GM21381 (cell line): ENCODE measurements around the gene MYBPC1.
"Not testable (repeated sequence)": the region's sequence is repeated elsewhere in the genome, so short reads cannot be mapped to it uniquely, and the experiment has no call there.

ENCODE experiments used
- ATAC-seq: cut with Tn5 transposase; IDR thresholded peaks from one replicate; pipeline ENCODE4 v1.9.1; 2021; ENCODE audit warnings: mild to moderate bottlenecking, moderate library complexity; ENCODE audit not compliant: unreplicated experiment

The MYBPC1 gene

DNA sequence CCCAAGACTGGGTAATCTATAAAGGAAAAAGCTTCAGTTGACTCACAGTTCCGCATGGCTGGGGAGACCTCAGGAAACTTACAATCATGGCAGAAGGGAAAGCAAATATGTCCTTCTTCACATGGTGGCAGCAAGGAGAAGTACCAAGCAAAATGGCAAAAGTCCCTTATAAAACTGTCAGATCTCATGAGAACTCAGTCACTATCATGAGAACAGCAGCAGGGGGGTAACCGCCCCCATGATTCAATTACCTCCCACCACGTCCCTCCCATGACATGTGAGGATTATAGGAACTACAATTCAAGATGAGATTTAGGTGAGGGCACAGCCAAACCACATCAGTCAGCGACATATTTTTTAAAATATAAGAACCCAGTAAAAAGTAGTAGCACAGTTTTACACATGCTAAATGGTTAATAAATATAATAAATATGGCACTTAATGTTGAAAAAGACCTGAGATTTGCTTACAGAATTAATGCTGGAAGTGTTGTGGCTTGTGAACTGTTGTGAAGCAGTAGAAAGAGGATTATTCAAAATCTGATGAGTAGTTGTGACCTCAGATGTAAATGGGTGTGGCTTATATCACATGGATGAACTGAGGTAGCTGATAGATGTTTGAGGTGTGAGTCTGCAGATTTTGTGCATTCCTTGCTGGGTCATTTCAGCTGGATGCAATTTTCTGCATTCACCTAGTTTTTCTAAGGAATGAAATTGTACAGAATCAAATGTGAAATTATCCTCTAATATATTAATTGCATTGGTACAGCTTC lies 55.8 kb downstream of the MYBPC1 start:
- ATAC-seq, result no peak

DNA sequence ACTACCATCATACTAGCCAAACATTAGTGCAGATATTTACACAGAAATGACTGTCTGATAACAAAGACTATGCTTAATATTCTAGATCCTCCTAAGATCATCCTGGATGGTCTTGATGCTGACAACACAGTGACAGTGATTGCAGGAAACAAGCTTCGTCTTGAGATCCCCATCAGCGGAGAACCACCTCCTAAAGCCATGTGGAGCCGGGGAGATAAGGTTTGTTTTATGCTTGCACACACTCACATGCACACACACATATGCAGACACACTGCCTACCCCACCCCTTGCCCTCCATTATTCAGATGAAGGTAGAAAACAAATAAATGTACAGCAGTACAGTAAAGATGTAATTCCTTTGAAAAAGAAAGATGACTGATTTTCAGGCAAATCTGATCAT lies 58.3 kb downstream of the MYBPC1 start:
- ATAC-seq, result no peak

DNA sequence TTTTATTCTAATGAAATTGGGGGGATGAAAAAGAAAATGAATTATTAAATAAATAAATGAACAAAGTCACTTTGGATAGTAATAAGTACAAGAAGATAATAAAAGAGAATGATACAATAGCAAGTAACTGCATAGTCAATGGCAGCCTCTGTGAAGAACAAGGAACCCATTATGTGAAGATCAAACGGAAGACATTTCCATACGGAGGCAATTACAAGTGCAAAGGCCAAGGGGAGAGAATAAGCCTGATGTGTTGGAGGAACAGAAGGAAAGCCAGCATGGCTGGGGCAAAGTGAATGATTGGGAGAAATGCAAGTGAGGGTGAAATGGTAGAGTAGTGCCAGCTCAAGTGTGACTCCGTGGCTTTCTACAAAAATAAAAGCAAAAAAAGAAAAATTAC lies 58.7 kb downstream of the MYBPC1 start:
- ATAC-seq, result no peak

DNA sequence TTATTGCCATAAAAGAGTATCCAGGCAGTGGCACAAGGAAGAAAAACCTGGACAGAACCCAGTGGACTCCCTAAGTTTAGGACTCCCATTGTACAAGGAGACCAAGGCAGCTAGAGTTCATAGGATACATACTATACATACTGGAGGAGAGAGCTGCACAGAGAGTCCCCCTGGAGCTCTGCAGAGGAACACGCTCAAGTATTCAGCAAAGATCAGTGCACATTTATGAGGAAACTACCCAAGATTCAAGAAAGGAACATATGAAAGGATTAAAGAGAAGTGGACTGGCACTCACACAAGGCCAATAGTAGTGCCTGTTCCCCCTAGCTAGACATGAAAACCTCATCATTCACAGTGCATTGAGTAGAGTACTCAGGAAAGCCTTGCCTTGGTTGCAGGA lies 59.7 kb downstream of the MYBPC1 start:
- ATAC-seq, result no peak

DNA sequence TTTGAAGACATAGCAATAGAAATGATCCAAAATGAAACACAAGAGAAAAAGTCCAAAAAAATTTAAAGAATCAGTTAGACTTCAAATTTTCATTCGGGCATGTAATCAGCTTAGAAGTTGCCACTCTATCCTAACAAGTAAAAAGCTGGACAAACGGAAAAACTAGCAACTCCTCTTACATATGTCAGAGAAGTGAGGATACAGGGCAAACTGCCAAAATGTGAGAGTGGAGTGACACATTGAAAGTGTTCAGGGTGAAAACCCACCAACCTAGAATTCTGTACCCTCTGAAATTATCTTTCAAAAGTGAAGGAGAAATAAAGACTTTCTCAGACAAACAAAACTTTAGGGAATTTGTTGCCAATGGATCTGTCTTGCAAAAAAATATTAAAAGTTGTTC lies 60.6 kb downstream of the MYBPC1 start:
- no peak for ATAC-seq

DNA sequence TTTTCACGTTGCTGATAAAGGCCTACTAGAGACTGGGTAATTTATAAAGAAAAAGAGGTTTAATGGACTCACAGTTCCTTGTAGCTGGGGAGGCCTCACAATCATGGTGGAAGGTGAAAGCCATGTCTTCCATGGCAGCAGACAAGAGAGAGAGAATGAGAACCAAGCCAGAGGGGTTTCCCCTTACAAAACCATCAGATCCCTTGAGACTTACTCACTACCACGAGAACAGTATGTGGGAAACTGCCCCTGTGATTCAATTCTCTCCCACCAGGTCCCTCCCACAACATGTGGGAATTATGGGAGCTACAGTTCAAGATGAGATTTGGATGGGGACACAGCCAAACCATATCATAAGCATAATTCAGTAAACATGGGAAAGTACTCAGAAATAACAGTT lies 65.9 kb downstream of the MYBPC1 start:
- not testable (repeated sequence) for ATAC-seq

DNA sequence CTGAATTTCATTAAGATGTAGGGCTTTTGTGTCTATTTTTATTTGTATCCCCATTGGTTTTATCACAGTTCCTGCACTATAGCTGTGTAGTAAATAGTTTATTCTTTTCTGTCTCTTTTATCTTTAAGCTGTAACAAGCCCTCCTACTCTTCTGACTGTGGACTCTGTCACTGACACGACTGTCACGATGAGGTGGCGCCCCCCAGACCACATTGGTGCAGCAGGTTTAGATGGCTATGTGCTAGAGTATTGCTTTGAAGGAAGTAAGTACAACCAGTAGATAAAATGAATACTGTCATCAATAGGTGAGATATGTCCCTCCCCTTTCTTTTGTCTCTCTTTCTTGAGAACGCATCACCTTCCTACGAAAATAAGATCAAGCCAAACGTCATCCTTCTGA lies 68.5 kb downstream of the MYBPC1 start:
- no peak for ATAC-seq

DNA sequence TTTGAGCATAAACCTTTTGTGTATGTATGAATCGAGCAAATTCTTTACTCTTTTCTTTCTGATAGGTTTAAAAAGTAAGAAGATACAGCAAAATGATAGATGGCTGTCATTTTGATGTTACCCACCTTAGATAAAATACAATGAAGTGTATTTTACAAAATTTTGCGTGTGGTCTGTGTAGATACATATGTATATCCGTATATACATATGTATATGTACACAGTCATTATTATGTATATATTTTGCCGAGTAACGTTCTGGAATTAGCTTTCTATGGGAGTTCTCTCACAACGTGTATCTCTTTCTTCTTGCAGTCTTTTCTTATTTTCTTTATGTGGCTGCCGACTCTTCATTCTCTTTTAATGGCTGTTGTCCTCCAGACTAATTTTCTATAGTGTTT lies 70.2 kb downstream of the MYBPC1 start:
- ATAC-seq, result no peak

DNA sequence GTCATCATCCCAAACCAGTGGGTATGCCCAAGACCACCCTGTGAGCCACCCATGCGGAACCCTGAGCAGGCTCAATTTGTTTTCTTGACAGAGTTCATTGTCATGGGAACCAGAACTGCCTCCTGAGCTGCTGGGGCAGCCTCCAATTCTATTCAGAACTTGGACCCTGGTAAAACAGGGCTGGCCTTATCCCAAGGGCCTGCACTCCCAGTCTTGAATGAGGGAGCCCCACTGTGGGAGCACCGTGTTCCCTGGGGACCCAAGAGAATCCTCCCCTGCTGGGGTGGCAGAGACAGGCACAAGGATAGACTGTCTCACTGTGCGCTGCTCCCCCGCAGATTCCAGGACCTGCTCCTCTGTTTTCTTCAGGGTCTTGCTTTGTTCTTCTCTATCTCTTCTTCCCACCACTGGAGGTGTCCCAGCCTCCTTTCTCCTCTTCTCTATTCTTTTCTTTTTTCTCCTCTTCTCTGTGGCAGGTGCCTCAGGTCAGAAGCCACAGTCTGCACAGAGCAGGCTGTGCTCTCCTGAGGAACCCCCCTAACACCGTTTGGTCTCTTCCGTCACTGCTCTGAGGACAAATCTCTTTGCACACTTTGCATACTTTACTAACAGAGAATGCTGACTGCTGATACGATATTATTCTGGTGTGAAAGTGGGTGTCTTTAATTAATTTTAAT lies 71.4 kb downstream of the MYBPC1 start:
- no peak for ATAC-seq

DNA sequence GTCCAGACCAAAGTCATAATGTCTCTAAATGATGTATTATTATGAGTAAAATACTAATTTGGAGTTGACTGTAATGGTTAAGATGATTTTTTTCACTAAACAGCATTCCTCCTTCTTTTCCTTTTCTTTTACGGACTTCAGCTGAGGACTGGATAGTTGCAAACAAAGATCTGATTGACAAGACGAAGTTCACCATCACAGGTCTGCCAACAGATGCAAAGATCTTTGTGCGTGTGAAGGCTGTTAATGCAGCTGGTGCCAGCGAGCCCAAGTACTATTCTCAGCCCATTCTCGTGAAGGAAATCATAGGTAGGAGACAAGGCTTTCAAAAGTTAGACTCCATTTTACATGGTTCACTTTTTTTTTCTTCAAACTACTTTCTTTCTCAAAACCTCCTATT lies 72.8 kb downstream of the MYBPC1 start:
- ATAC-seq, result no peak

DNA sequence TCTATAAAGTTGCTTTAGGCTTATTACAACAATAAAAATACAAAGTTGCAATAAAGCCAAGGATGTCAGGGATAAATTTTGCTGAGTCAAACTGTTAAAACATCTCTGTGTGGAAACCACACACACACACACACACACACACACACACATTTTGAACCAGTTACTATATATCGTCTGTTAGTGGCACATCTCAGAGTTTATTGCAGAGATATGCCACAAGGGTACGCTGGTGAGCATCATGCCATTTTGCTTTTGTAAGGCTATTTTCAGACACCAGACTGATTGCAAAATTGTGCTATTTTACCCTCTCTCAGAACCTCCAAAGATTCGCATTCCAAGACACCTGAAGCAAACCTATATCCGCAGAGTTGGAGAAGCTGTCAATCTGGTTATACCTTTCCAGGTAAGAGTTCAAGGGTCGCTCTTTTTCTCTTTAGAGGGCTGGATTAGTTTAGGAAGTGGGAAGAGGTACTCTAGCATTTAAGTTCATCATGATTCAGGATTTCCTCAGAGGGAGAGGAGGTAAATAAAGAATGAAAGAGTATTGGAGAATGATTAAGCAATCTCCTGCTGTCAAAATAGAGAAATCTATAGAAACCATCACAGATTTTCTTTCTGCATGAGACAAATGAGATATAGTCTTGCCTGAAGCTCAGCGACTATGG lies 75.4 kb downstream of the MYBPC1 start:
- ATAC-seq, result no peak

DNA sequence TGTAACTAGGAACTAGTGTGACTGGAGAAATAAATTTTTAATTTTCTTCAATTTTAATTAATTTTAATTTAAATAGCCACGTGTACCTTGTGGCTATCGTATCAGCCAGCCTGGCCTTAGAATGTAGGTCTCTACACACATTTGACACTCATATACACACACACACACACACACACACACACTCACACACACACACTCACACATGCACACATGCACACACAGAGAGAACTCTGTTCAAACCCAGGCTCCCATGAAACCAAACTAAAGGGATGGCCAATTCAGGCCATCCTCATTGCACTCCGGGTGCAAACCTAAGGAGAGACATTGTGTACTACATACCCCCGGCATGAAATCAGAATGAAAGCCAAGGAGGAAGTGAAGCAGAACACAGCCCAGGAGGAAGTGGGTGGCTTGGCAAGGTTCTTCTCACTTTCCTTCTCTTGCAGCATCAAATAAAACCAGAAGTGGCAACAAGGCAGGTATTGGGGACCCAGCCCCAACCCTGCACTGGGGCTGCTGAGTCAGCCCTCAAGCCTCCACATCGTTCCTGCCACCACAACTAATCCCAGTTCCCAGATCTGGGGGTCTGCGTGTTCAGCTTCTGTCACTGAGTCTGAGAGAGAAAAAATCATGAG lies 76.5 kb downstream of the MYBPC1 start:
- ATAC-seq, result peak; percentile 91

DNA sequence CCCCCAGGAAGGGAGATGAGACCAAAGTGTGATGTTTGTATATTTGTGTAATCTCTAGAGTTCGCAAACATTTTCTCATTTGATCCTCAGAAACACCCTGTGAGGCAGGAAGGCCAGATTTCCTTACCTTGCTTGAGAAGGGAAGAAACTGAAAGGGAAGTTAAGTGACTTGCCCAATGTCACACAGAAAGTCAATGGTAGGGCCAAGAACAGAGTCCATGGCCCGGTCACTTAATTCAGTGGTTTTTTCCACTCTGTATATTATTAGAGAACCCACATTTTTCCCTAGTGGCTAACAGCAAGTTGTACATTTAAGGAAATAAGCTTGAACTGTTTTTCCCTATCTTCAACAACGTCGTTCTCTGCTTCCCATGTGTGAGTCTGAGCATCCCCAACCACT lies 77.1 kb downstream of the MYBPC1 start:
- ATAC-seq, result peak; percentile 23

DNA sequence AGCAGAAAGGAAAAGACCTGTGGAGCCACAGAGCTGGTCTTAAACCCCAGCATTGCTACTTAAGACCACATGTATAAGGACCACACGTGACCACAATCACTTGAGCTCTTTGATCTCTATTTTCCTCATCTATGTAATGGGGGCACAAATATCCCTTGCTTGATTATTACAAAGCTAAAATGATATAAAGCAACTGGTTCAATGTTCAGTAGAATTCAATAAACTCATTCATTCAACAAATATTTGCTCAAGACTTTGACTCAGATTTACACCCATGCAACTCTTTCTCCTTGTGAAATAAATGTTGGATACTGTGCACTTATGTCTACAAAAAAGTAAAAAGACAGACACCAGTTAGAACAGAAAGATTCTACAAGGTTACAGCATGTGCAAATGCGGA lies 80.8 kb downstream of the MYBPC1 start:
- no peak for ATAC-seq

DNA sequence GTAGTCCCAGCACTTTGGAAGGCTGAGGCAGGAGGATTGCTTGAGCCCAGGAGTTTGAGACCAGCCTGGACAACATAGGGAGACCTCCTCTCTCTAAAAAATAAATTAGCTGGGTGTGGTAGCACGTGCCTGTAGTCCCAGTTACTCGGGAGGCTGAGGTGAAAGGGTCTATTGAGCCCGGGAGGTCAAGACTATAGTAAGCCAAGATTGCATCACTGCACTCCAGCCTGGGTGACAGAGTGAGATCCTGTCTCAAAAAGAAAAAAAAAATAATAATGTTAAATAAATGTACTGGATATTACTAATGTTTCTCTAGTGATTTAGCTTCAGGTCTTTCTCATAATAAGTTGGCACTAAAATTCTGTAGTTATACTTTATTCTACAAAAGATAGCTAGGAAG lies 81.7 kb downstream of the MYBPC1 start:
- not testable (repeated sequence) for ATAC-seq

DNA sequence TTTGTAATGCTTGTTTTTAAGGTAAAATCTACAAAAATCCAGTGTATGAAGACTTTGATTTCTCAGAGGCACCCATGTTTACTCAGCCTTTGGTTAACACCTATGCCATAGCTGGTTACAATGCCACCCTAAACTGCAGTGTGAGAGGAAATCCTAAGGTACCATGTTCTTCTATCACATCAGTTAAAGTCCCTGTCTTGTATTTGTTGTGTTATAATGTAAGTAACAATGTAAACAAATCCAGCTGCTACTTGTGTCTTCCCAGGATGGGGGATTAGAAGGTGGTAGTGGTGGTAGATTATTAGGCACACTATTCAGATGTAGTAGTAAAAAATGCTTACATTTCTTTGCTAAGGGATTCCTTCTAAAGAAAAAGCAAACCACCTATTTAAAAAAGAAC lies 83.3 kb downstream of the MYBPC1 start:
- ATAC-seq, result no peak

DNA sequence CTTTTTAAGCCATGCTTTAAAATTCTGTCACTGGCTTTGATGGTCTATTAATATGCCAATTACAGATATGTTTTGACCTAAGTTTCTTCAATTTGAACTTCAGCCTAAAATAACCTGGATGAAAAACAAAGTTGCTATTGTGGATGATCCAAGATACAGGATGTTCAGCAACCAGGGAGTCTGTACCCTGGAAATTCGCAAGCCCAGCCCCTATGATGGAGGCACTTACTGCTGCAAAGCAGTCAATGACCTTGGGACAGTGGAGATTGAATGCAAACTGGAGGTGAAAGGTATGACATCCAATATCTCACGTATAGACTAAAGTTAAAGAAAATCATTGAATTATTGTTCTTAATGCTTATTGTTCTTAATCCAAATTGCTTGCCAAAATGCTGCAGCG lies 85.5 kb downstream of the MYBPC1 start:
- ATAC-seq, result no peak

DNA sequence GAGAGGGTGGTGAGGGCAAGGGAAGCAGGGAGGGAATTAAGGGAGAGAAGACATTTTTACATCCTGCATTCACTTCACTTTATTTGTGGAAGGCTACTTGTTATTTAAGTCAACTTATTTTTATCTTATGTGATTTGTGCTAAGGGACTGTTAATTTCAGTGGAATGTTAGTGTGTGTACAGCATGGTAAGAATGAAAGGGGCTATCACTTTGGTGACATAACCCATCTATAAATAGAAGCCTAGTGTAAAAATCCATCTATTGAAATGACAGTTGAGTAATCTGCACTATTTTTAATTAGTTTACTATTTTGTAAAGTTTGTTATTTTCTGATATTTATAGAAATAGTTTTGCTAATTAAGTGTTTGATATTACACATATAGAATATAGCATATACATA lies 85.9 kb downstream of the MYBPC1 start:
- no peak for ATAC-seq

DNA sequence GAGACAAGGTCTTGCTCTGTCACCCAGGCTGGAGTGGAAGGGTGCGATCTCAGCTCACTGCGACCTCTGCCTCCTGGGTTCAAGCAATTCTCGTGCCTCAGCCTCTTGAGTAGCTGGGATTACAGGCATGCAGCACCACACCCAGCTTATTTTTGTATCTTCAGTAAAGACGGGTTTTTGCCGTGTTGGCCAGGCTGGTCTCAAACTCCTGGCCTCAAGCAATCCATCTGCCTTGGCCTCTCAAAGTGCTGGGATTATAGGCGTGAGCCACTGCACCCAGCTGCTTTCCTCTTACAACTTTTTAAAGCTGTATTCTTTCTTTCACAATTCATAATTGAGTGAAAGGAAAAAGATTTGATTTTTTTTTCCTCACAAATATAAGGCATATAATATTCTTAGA lies 86.9 kb downstream of the MYBPC1 start:
- ATAC-seq, result not testable (repeated sequence)

DNA sequence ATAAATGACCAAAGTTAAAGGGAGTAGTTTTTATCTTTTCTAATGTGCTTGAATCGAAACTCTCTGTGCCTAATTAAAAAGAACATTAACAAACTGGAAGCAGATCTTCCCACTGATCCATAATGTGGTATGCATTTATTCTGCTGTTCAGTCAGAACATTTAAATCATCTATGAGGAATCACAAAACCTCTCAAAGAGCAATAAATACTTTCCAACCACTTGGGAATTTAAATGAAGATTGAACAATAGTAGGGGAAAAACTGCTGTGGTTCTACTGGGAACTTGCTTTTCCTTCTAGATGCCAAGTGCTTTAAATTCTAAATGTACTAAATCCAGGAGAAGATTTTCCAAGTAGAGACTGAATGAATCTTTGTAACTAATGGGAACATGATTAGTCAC lies 90.3 kb downstream of the MYBPC1 start:
- no peak for ATAC-seq

DNA sequence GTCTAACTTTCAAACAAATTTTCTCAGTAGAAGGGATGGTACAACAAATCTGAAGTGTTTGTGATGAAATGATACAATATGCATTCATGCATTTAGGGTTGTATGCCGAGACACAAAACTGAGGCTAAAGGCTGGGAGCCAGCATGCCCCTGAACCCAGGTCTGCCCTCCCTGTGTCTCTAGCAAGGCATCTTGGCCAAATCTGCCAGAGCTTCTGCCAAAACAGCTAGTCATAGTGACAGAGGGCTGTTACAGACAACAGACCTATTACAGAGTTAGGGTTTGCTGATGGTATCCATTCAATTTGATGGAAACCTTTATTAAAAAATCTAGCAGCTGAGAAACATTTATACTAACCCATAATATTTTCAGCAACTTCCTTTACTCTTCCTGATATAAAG lies 91.4 kb downstream of the MYBPC1 start:
- no peak for ATAC-seq
